HepG2 (cell line): ENCODE results near the gene TNFRSF25. TPM values are rescaled to one million over a fixed set of nuclear protein-coding genes. Genes with fewer than 3 reads are reported as not detected.

Experiments used
- ATAC-seq: fragments of 200-7000 bp; cut with Tn5 transposase; 3 replicates; pipeline ENCODE4 v1.9.1; 2020; ENCODE audit warnings: mild to moderate bottlenecking, moderate library complexity
- BruUV-seq: library from RNA; stranded (reverse); fragments of 400-500 nt; replicated peaks from 2 replicates; lab custom pipeline; 2021; lab: Mats Ljungman, UMichigan
- CTCF ChIA-PET: fragments of 300-600 bp; formaldehyde crosslinking; extraction: SDS; loops from one replicate; lab custom pipeline; 2021; ENCODE audit warnings: low total read pairs, inconsistent platforms, low intra/inter-chr PET ratio; lab: Yijun Ruan, JAX
- POLR2A ChIA-PET: fragments of 350-600 bp; sonication (Branson Sonifier 250); formaldehyde crosslinking; loops from one replicate; lab custom pipeline; 2020; ENCODE audit warnings: antibody characterized with exemption, inconsistent platforms; lab: Yijun Ruan, JAX
- DNase-seq: peaks from one replicate; pipeline ENCODE4 v3.0.0-alpha.2; 2015; ENCODE audit warnings: low spot score
- FAIRE-seq: peaks from 3 replicates; lab custom pipeline; 2011; peaks lifted over from hg19 to GRCh38; lab: Jason Lieb, UNC
- H2AFZ ChIP-seq: one replicate; pipeline ENCODE4 v1.6.1; 2011; ENCODE audit warnings: low read length, inconsistent platforms
- H3K27ac ChIP-seq: fragments of 300-600 bp; 3 replicates; pipeline ENCODE4 v1.8.0; 2011; ENCODE audit warnings: mixed run types, mild to moderate bottlenecking, mixed read lengths, low read length, inconsistent platforms; ENCODE audit not compliant: insufficient read depth; ENCODE audit errors: extremely low read length
- H3K27me3 ChIP-seq, 2 experiments: fragments of 200-600 bp in 1 of 2; 2 replicates in 1 of 2; 3 replicates in 1 of 2; pipeline versions ENCODE4 v1.6.0 to v1.8.0; 2011; ENCODE audit warnings: low read length in 2 of 2, mild to moderate bottlenecking in 2 of 2, moderate library complexity in 2 of 2, inconsistent platforms in 1 of 2; ENCODE audit not compliant: insufficient read depth in 2 of 2, control insufficient read depth in 1 of 2
- H3K36me3 ChIP-seq, 2 experiments: fragments of 200-600 bp in 1 of 2; replicated peaks in 1 of 2; 2 replicates in 1 of 2; 3 replicates in 1 of 2; pipeline versions ENCODE4 v1.5.1 to v1.8.0; 2011; ENCODE audit warnings: low read length in 2 of 2, inconsistent platforms in 1 of 2; ENCODE audit not compliant: insufficient read depth in 2 of 2, control insufficient read depth in 1 of 2
- H3K4me1 ChIP-seq: 2 replicates; pipeline ENCODE4 v1.5.1; 2012; ENCODE audit warnings: low read length, inconsistent platforms; ENCODE audit not compliant: insufficient read depth
- H3K4me2 ChIP-seq: 2 replicates; pipeline ENCODE4 v1.6.0; 2011; ENCODE audit warnings: low read depth, low read length, inconsistent platforms
- H3K4me3 ChIP-seq, 3 experiments: fragments of 200-600 bp in 1 of 3; sonication (generic), shearing (Covaris generic) in 1 of 3; replicated peaks in 1 of 3; 2 replicates each; pipeline ENCODE4 v1.5.1; 2011 to 2016; ENCODE audit warnings: low read length in 3 of 3, inconsistent platforms in 2 of 3, low read depth in 2 of 3, mild to moderate bottlenecking in 2 of 3, control low read depth in 1 of 3, mixed read lengths in 1 of 3; ENCODE audit not compliant: insufficient read depth in 1 of 3
- H3K79me2 ChIP-seq: one replicate; pipeline ENCODE4 v1.6.1; 2011; ENCODE audit warnings: low read length, inconsistent platforms; ENCODE audit not compliant: insufficient read depth
- H3K9ac ChIP-seq: 2 replicates; pipeline ENCODE4 v1.6.0; 2011; ENCODE audit warnings: mild to moderate bottlenecking, low read depth, low read length, inconsistent platforms; ENCODE audit not compliant: insufficient read depth
- H3K9me3 ChIP-seq: 2 replicates; pipeline ENCODE4 v1.5.1; 2012; ENCODE audit warnings: mild to moderate bottlenecking, low read length
- H4K20me1 ChIP-seq: 2 replicates; pipeline ENCODE4 v1.6.0; 2011; ENCODE audit warnings: inconsistent platforms, mild to moderate bottlenecking, low read length, moderate library complexity; ENCODE audit not compliant: insufficient read depth
- FOXM1 ChIP-seq: sonication (generic); formaldehyde crosslinking; IDR thresholded peaks from 2 replicates; pipeline ENCODE4 v1.5.0; 2020; ENCODE audit warnings: missing genetic modification reagents
- POLR2A ChIP-seq, 2 experiments: IDR thresholded peaks; 2 replicates each; pipeline ENCODE4 v1.6.1; 2011; ENCODE audit warnings: low read depth in 2 of 2, low read length in 2 of 2, mild to moderate bottlenecking in 1 of 2, moderate library complexity in 1 of 2; ENCODE audit not compliant: insufficient read depth in 1 of 2
- RORA ChIP-seq: sonication (generic); formaldehyde crosslinking; IDR thresholded peaks from 2 replicates; pipeline ENCODE4 v1.5.0; 2020; ENCODE audit warnings: mild to moderate bottlenecking, missing genetic modification reagents, moderate library complexity
- TBP ChIP-seq: sonication (generic); formaldehyde crosslinking; IDR thresholded peaks from 2 replicates; pipeline ENCODE4 v1.5.0; 2020; ENCODE audit warnings: missing genetic modification reagents
- ZBTB1 ChIP-seq: sonication (generic); formaldehyde crosslinking; IDR thresholded peaks from 2 replicates; pipeline ENCODE4 v1.4.0; 2020; ENCODE audit warnings: missing genetic modification reagents, borderline replicate concordance
- ZBTB21 ChIP-seq: sonication (generic); formaldehyde crosslinking; IDR thresholded peaks from 2 replicates; pipeline ENCODE4 v1.4.0; 2020; ENCODE audit warnings: missing genetic modification reagents
- ZBTB25 ChIP-seq: IDR thresholded peaks from 2 replicates; pipeline ENCODE4 v1.6.1; 2018; ENCODE audit warnings: missing genetic modification reagents
- ZNF331 ChIP-seq: sonication (generic); formaldehyde crosslinking; IDR thresholded peaks from 2 replicates; pipeline ENCODE4 v1.4.0; 2020; ENCODE audit warnings: missing genetic modification reagents
- ZNF335 ChIP-seq: sonication (generic); formaldehyde crosslinking; IDR thresholded peaks from 2 replicates; pipeline ENCODE4 v1.4.0; 2020; ENCODE audit warnings: missing genetic modification reagents
- ZNF414 ChIP-seq: sonication (generic); formaldehyde crosslinking; IDR thresholded peaks from 2 replicates; pipeline ENCODE4 v1.5.0; 2020; ENCODE audit warnings: missing genetic modification reagents
- ZNF670 ChIP-seq: sonication (generic); formaldehyde crosslinking; IDR thresholded peaks from 2 replicates; pipeline ENCODE4 v1.8.0; 2022; ENCODE audit warnings: mild to moderate bottlenecking, missing genetic modification reagents, borderline replicate concordance
- WGBS: methylation state at CpG from one replicate; pipeline ENCODE4 v1.1.6; 2017; ENCODE audit warnings: low lambda C conversion rate; 5-methylcytosine and 5-hydroxymethylcytosine counted together
- in situ Hi-C: cut with HindIII; loops from 2 replicates; pipeline ENCODE4 v1.10.0; 2017; ENCODE audit warnings: low pct_unique_long_range_greater_than_20kb; ENCODE audit not compliant: extremely low pct_ligation_motif_present
- intact Hi-C: fragments of 100-400 bp; cut with micrococcal nuclease; formaldehyde crosslinking; loops from one replicate; pipeline ENCODE4 v1.10.0; 2022; ENCODE audit not compliant: unreplicated experiment
- polyA plus RNA-seq, 8 experiments: library from polyadenylated mRNA; depleted of rRNA in 3 of 8; stranded (reverse) in 7 of 8; unstranded in 1 of 8; fragments of >200 nt; fragmentation: Illumina TruSeq in 4 of 8; extraction: Trizol in 4 of 8; gene quantifications; 2 replicates each; pipeline versions ENCODE4 v1.2.1 to v1.2.3, GENCODE V29; 2011 to 2016; ENCODE audit warnings: low read depth in 4 of 8, missing spikeins in 1 of 8, mixed read lengths in 1 of 8; ENCODE audit not compliant: insufficient read depth in 1 of 8
- total RNA-seq, 5 experiments: library from RNA; depleted of rRNA; stranded (reverse); fragments of >200 nt; fragmentation: Illumina TruSeq; extraction: Trizol; gene quantifications; 2 replicates each; pipeline ENCODE4 v1.2.3, GENCODE V29; 2016; ENCODE audit warnings: low read depth in 1 of 5

Gene TNFRSF25
- total and polyA plus RNA-seq, 2 of the 13 experiments (the other 11 are each of a cell fraction or from before 2014, with no cell fraction given), result 1.4 to 1.5 TPM

GRCh38 chr1:6484826-6485167, 18.8 kb upstream of the TNFRSF25 start:
- Histone ChIP-seq H4K20me1 (no peaks in the 10 kb centered on the region), H3K27me3 (peaks cover 0 to 3% of the 10 kb centered on the region in 2 experiments; a peak in 1 of 5 replicates), H3K27ac (no peak overlapping the region), H3K9me3 (no peaks in the 10 kb centered on the region), H3K4me1 (peaks cover 39% of the 10 kb centered on the region), H3K36me3 (no peaks in the 10 kb centered on the region), H2AFZ (no peak overlapping the region), H3K4me2 (peak overlapping the region; percentile 36), H3K79me2 (no peaks in the 10 kb centered on the region), H3K9ac (no peak overlapping the region), H3K4me3 (peak overlapping the region; percentile 21 to 60 (median 45); a peak in 4 of 6 replicates)
- FAIRE-seq (no peak), DNase-seq (no peak), ATAC-seq (no peak)
- in situ Hi-C loops (loop anchor here (5.0 to 25.0 kb wide), 2 partner anchors 43 to 728 kb away; no protein-coding TSS in a partner anchor), intact Hi-C loops (loop anchor here (5.0 kb wide), 1 partner anchor 163 kb away; no protein-coding TSS in a partner anchor)
- ChIA-PET POLR2A (no interaction called here), CTCF (no interaction called here)
- BruUV-seq, result no TSS peak
- no peak for TF ChIP-seq FOXM1 (CRISPR knock-in tag)
- TF ChIP-seq ZNF335 (CRISPR knock-in tag), result no peak
- no peak for TF ChIP-seq TBP (CRISPR knock-in tag)
- TF ChIP-seq ZBTB21 (CRISPR knock-in tag), result no peak
- TF ChIP-seq ZNF331 (CRISPR knock-in tag), result no peak
- TF ChIP-seq POLR2A (IDR thresholded peaks at IDR 0.05; ENCODE audit: insufficient read depth in 1 of 2, low read depth in 2 of 2, low read length in 2 of 2), result no peak
- TF ChIP-seq ZBTB25 (CRISPR knock-in tag), result no peak
- TF ChIP-seq RORA (CRISPR knock-in tag), result no peak
- no peak for TF ChIP-seq ZBTB1 (CRISPR knock-in tag)
- TF ChIP-seq ZNF414 (CRISPR knock-in tag), result no peak
- TF ChIP-seq ZNF670, result no peak
- 71% methylated on average over 7 of the region's 13 CpGs for WGBS
